ENCODE results near the gene SEPHS2.

Gene SEPHS2

GRCh38 chr16:30429678-30430427 lies 15.8 kb downstream of the SEPHS2 start, which contains the start of gene DCTPP1:
DCTPP1 (minus strand) TSS chr16:30430030; CDS start chr16:30429980, 50 bp downstream.
- DNase-seq (ENCODE audit: low spot score), result peak; percentile 98

DNA sequence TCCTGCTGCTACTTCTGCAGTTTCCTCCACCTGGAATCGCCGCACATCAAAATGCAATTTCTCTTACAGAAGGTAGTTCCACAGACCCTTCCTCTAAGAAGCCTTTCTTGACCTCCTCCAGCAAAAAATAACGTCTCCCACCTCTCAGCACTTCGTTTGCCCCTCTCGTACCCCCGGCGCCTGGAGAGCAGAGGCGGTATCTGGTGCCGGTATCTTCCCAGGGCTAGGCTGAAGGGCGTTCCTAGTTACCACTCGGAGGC lies 16.3 kb downstream of the SEPHS2 start:
- DNase-seq (ENCODE audit: low spot score), result no peak

DNA sequence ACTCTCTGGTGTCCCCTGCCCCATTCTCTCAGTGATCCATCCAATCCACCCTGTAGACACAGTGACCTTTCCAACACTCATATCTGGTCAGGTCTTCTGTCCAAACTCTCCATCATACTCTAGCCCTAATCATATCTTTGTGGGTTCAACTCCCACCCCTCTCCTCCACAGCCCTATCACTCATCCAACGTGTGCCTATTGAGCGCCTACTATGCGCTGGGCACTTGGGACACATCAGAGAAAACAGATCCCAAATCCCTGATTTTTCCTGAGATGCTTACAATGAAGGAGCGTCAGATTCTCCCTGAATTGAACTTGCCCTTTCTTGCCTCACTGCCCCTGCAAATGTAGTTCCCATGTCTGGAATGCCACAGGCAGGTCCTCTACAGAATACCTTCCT lies 17.6 kb downstream of the SEPHS2 start:
- no peak for DNase-seq (ENCODE audit: low spot score)

- DNase-seq (ENCODE audit: low spot score), result no peak
Observed at GRCh38 chr16:30421010-30421409, 24.7 kb downstream of the SEPHS2 start.

DNA sequence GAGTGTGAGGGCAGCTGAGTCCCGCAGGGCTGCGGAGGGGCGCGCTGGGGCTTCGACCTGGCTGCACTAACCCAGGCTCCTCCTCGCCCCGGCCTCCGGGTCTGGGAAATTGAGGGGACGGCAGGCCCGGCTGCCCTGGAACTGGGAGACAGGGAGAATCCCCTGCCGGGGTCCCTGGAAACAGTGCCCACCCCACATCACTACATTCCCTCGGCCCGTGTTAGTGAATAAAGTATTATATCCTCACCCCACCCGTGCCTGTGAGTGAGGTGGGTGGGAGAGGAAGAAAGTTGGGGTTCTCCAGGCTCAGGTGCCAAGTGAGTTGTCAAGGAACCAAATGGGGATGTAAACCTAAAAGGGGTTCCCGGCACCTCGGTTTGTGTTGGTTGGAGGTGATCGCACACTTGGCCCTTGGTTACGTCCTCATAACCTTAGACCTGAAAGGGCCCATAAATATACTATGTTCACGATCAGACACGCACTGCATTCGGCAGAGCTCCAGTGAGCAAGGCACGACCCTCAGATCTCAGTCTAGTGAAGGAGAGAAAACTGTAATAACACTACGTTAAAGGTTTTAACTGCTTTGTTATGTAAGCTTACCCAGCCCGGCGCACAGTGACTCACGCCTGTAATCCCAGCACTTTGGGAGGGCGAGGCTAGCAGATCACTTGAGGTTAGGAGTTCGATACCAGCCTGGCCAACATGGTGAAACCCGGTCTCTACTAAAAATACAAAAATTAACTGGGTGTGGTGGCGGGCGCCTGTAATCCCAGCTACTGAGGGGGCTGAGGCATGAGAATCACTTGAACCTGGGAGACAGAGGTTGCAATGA lies 27.1 kb downstream of the SEPHS2 start:
- DNase-seq (ENCODE audit: low spot score), result no peak

DNA sequence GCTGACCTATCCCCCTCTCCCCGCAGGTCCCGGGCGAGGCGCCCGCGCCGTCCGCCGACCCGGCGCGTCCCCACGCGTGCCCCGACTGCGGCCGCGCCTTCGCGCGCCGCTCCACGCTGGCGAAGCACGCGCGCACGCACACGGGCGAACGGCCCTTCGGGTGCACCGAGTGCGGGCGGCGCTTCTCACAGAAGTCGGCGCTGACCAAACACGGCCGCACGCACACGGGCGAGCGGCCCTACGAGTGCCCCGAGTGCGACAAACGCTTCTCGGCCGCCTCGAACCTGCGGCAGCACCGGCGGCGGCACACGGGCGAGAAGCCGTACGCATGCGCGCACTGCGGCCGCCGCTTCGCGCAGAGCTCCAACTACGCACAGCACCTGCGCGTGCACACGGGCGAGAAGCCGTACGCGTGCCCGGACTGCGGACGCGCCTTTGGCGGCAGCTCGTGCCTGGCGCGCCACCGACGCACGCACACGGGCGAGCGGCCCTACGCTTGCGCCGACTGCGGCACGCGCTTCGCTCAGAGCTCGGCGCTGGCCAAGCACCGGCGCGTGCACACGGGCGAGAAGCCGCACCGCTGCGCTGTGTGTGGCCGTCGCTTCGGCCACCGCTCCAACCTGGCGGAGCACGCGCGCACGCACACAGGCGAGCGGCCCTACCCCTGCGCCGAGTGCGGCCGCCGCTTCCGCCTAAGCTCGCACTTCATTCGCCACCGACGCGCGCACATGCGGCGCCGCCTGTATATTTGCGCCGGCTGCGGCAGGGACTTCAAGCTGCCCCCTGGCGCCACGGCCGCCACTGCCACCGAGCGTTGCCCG lies 27.9 kb downstream of the SEPHS2 start:
- peak; percentile 82 for DNase-seq (ENCODE audit: low spot score)

- no peak for DNase-seq (ENCODE audit: low spot score)
Observed at GRCh38 chr16:30416624-30417528, 28.8 kb downstream of the SEPHS2 start.

DNA sequence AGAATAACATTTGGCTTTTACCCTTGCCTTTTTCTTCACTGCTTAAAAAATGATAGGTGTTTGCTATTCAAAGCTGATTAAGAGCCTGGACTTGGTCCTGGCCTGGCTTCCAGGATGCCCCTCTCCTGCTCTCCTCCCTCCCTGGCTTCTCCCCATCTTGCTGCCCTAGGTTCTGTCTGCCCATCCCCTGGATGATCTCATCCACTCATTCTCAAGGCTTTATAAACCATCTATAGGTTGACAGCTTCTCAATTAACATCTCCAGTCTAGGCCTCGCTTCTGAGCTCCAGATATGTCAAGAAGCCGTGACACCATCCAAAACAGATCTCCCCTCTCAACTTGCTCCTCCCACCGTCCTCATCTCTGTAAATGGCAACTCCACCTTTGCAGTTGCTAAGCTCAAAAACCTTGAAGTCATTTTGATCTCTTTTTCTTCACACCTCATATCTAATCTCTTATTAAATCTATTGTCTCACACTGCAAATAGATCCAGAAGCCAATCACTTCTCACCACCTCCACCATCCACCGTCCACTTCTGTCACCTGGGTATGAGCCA lies 29.5 kb downstream of the SEPHS2 start:
- DNase-seq (ENCODE audit: low spot score), result no peak

DNA sequence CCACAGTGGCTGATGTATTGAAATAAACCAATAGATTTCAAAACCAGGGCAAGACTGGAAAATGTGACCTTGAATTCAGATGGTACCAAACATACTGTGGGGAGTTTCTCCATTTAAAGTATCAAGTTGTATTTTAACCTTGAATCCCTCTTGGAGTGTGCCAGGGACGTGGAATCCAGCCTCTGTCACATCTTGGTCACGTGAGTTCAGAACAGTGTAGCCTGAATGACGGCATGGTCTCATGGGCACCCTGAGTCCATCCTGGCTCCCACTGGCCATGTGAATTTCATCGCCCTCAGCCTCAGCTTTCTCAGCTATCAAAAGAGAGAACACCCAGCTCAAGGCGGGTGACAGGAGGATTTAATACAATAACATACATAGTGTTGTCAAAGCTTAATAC lies 31.5 kb downstream of the SEPHS2 start:
- DNase-seq (ENCODE audit: low spot score), result no peak

- no peak for DNase-seq (ENCODE audit: low spot score)
Observed at GRCh38 chr16:30413112-30413806, 32.4 kb downstream of the SEPHS2 start.

DNA sequence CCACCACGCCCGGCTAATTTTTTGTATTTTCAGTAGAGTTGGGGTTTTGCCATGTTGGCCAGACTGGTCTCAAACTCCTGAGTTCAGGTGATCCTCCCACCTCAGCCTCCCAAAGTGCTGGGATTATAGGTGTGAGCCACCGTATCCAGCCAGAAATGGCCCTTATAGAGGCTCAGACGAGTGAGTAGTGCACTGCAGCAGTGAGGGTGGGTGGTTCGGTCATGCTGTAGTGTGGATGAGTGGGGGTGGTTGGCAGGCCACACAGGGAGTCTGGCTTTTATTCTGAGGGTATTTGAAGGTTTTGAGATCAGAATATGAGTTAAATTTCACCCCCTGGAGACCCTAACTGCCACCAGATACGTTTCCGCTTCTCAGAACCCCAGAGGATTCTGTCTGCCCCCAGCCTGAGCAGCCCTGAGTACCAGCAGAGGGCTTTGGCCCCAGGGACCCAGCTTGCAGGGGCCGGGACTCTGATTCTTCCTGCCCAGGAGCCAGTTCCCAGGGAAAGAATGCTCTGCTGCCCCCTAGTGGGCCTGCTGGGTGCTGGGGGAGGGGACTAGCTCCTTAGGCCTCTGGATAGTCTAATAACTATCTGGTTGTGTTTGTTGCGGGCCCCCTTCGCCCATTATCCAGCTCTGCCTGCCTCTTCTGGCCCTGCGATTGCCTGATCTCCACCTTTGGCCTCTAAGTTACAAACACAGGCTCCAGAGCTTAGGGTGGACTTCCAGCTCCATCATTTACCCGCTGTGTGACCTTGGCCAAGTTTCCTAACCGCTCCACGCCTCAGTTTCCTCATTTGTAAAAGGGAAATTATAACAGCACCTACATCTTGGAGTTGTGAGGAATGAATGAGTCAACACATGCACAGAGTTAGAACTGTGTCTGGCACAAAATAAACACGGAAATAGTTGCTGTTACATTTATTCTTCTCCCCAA lies 36.3 kb downstream of the SEPHS2 start:
- DNase-seq (ENCODE audit: low spot score), result peak; percentile 87

DNA sequence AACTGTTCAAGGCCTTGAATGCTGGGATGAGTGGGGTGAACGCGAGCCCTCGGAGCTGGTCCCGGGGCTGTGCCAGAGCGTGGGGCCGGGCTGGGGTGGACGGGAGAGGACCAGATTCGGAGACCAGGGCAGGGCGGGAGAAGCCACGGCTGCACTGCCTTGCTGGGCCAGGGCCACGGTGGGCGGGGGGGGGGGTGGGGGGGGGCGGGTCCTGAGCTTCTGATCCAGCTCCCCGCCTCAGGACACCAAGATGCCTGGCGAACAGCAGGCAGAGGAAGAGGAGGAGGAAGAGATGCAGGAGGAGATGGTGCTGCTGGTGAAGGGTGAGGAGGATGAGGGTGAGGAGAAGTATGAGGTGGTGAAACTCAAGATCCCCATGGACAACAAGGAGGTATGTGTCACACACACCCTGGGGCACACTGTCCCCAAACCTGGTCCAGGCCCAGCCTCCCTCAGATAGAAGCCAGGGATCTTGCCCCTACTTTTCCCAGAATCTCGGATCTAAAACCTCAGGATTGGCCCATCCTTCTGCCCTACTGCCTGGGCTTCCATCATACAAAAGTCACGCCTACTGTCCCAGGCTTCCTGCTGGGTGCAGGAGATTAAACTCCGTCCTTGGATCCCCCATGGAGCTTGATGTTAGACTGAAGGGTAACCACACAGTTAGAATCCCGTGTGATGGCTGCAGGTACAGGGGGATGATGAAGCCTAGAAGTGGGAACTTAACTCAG lies 37.7 kb downstream of the SEPHS2 start:
- no peak for DNase-seq (ENCODE audit: low spot score)

DNA sequence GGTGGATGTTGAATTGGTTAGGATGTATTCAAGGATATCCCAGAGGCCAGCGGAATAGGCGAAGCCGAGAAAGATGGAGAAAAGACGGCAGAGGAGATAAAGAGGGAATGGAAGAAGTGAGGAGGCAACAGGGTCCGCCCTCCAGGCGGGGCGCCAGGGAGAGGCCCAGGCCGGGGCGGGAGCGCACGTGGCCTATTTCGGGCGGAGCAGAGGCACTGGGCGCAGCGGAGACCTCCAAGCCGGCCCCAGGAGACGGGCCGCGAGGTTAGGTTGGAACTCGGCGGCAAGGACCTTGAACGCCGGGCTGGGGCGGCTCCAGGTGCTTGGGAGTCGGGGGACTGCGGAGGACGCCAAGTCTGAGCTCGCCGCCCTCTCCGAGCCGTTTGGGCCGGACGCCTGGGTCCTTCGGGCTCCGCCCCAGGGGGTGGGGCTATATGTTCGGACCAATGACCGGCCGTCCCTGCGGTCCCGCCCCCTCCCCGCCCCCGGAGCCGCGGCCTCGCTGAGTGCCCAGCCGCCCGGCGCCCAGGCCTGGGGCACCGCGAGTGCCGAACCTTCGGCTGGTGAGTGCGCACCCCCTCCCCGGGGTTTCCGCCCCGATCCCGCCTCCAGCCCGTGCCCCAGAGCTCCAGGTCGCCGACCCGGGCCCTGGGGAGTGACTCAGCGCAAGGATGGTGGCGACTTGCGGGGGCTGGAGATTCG lies 38.4 kb downstream of the SEPHS2 start, which contains the start of gene ZNF771:
Gene ZNF771, plus strand, starts transcription at position 505 of the 702 bp plus-strand sequence. CDS start 448 bp downstream, outside the sequence.
- DNase-seq (ENCODE audit: low spot score), result peak; percentile 93

- no peak for DNase-seq (ENCODE audit: low spot score)
Observed at GRCh38 chr16:30406795-30407101, 38.9 kb downstream of the SEPHS2 start.

- no peak for DNase-seq (ENCODE audit: low spot score)
Observed at GRCh38 chr16:30401768-30402425, 43.8 kb downstream of the SEPHS2 start.

DNA sequence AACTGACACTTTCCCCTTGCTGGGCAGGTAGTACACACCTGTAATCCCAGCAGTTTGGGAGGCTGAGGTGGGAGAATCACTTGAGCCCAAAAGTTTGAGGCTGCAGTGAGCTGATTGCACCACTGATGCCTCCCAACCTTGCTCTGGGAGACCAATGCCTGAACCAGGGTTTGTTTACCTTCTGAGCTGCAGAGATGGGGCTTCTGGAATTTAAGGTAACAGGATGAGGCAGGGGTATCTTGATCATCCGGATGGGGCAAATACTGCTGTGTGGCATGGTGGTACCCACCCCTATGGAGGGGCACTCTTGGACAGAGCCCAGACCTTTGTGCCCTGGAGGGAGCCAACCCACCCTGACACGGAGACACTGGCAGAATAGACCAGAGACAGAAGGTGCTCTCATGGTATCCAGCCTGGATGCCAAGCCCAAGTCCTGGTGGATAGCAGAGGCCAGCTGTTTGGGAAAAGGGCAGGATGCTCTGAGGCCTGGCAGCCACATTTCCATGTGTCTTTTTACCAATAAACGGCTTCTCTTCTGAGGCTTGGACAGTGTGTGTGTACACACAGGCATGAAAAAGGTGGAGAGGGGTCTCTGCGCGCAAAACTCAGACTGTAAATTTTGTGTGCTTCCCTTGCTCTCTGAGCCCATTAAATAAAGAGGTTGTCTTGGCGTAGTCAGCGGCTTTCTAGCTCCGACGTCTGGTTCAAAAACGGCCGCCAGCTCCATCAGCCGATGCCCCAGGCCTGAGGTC lies 46.1 kb downstream of the SEPHS2 start:
- DNase-seq (ENCODE audit: low spot score), result no peak
